ENCODE results near the gene SLC2A6. TPM values are rescaled to one million over a fixed set of nuclear protein-coding genes. Genes with fewer than 3 reads are reported as not detected.
A peak's percentile ranks its signal among the peaks of the same experiment; 100 is the strongest.

Gene SLC2A6
- total and polyA plus RNA-seq, 11 donors: 1.8 to 10.4 (median 3.2) TPM

GRCh38 chr9:133520121-133520835, 41.4 kb upstream of the SLC2A6 start:
- 87 to 92% (median 90%) methylated on average over 15 to 24 of the region's 24 CpGs for WGBS, 4 donors
- no peaks in the 10 kb centered on the region for H3K9me3 ChIP-seq
- no peaks in the 10 kb centered on the region for H3K27me3 ChIP-seq
- no peak overlapping the region for H3K27ac ChIP-seq
- ATAC-seq: no peak
- peaks cover 0 to 1% (median 0%) of the 10 kb centered on the region in 12 donors for H3K4me1 ChIP-seq
- peak in 2 of 5 donors; percentile 18 to 37 for DNase-seq
- intact Hi-C loops (cut with DNase I): no loop called here
- H3K36me3 ChIP-seq: no peaks in the 10 kb centered on the region
- TF ChIP-seq POLR2A (IDR thresholded peaks at IDR 0.05) (no peak), CTCF (IDR thresholded peaks at IDR 0.05) (no peak)
- H3K4me3 ChIP-seq: no peak overlapping the region

- ATAC-seq (no peak), DNase-seq (peak in 1 of 5 donors; percentile 13)
- Histone ChIP-seq H3K27ac (no peak overlapping the region), H3K4me3 (no peak overlapping the region), H3K4me1 (peaks cover 0 to 7% (median 1%) of the 10 kb centered on the region in 12 donors), H3K36me3 (no peaks in the 10 kb centered on the region), H3K27me3 (no peaks in the 10 kb centered on the region), H3K9me3 (no peaks in the 10 kb centered on the region)
- TF ChIP-seq CTCF (IDR thresholded peaks at IDR 0.05) (no peak), POLR2A (IDR thresholded peaks at IDR 0.05) (no peak)
- intact Hi-C loops (cut with DNase I): no loop called here
- WGBS, 4 donors: 74 to 80% (median 77%) methylated on average over 7 of the region's 7 CpGs
Measured at GRCh38 chr9:133519693-133520092, 40.8 kb upstream of the SLC2A6 start.

- no peaks in the 10 kb centered on the region for H3K9me3 ChIP-seq
- H3K27me3 ChIP-seq: no peaks in the 10 kb centered on the region
- WGBS, 4 donors: 93 to 95% (median 94%) methylated on average over 24 to 27 of the region's 27 CpGs
- no peak for TF ChIP-seq POLR2A (IDR thresholded peaks at IDR 0.05)
- TF ChIP-seq CTCF (IDR thresholded peaks at IDR 0.05): no peak
- ATAC-seq (no peak), DNase-seq (peak in 2 of 5 donors; percentile 6 to 42)
- peaks cover 0 to 12% (median 6%) of the 10 kb centered on the region in 12 donors for H3K4me1 ChIP-seq
- H3K36me3 ChIP-seq: no peaks in the 10 kb centered on the region
- intact Hi-C loops (cut with DNase I): no loop called here
- H3K27ac ChIP-seq: no peak overlapping the region
- H3K4me3 ChIP-seq: no peak overlapping the region
Measured at GRCh38 chr9:133518706-133519449, 40.0 kb upstream of the SLC2A6 start.

- Histone ChIP-seq H3K4me1 (peaks cover 0 to 18% (median 11%) of the 10 kb centered on the region in 12 donors), H3K36me3 (no peaks in the 10 kb centered on the region), H3K27ac (no peak overlapping the region), H3K27me3 (no peaks in the 10 kb centered on the region), H3K9me3 (no peaks in the 10 kb centered on the region), H3K4me3 (no peak overlapping the region)
- peak in 1 of 5 donors; percentile 15 for DNase-seq
- TF ChIP-seq CTCF (IDR thresholded peaks at IDR 0.05) (no peak), POLR2A (IDR thresholded peaks at IDR 0.05) (no peak)
- no peak for ATAC-seq
- intact Hi-C loops (cut with DNase I): no loop called here
- WGBS, 4 donors: 86 to 94% (median 91%) methylated on average over 5 of the region's 5 CpGs
Measured at GRCh38 chr9:133518200-133518599, 39.3 kb upstream of the SLC2A6 start.

Data from heart left ventricle (tissue), 16 donors.